ENCODE results near the gene KIFC3. TPM values are rescaled to one million over a fixed set of nuclear protein-coding genes. Genes with fewer than 3 reads are reported as not detected.

Gene KIFC3
- total RNA-seq, 4 donors from 2014 or later = 28.2 to 76.8 (median 46.6) TPM

GRCh38 chr16:57729182-57729484, 73.2 kb downstream of the KIFC3 start:
- no peaks in the 10 kb centered on the region for H3K9me3 ChIP-seq
- no peaks in the 10 kb centered on the region for H3K36me3 ChIP-seq
- H3K4me3 ChIP-seq = no peak overlapping the region
- H3K27me3 ChIP-seq = peaks cover 0 to 5% (median 0%) of the 10 kb centered on the region in 4 donors
- intact Hi-C loops (cut with DNase I) = no loop called here
- 86% methylated on average over 1 of the region's 1 CpG for WGBS
- no peak for DNase-seq (ENCODE audit: extremely low spot score)
- peaks cover 0 to 3% (median under 1%) of the 10 kb centered on the region in 4 donors for H3K4me1 ChIP-seq
- H3K27ac ChIP-seq (replicated peaks in 1 of 4) = no peak overlapping the region
- TF ChIP-seq POLR2AphosphoS5 (IDR thresholded peaks at IDR 0.05) (no peak), EP300 (IDR thresholded peaks at IDR 0.05) (no peak), POLR2A (IDR thresholded peaks at IDR 0.05; ENCODE audit: low read depth) (no peak)
- TF ChIP-seq, protein P1, sequence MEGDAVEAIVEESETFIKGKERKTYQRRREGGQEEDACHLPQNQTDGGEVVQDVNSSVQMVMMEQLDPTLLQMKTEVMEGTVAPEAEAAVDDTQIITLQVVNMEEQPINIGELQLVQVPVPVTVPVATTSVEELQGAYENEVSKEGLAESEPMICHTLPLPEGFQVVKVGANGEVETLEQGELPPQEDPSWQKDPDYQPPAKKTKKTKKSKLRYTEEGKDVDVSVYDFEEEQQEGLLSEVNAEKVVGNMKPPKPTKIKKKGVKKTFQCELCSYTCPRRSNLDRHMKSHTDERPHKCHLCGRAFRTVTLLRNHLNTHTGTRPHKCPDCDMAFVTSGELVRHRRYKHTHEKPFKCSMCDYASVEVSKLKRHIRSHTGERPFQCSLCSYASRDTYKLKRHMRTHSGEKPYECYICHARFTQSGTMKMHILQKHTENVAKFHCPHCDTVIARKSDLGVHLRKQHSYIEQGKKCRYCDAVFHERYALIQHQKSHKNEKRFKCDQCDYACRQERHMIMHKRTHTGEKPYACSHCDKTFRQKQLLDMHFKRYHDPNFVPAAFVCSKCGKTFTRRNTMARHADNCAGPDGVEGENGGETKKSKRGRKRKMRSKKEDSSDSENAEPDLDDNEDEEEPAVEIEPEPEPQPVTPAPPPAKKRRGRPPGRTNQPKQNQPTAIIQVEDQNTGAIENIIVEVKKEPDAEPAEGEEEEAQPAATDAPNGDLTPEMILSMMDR (IDR thresholded peaks at IDR 0.05) = no peak

DNA sequence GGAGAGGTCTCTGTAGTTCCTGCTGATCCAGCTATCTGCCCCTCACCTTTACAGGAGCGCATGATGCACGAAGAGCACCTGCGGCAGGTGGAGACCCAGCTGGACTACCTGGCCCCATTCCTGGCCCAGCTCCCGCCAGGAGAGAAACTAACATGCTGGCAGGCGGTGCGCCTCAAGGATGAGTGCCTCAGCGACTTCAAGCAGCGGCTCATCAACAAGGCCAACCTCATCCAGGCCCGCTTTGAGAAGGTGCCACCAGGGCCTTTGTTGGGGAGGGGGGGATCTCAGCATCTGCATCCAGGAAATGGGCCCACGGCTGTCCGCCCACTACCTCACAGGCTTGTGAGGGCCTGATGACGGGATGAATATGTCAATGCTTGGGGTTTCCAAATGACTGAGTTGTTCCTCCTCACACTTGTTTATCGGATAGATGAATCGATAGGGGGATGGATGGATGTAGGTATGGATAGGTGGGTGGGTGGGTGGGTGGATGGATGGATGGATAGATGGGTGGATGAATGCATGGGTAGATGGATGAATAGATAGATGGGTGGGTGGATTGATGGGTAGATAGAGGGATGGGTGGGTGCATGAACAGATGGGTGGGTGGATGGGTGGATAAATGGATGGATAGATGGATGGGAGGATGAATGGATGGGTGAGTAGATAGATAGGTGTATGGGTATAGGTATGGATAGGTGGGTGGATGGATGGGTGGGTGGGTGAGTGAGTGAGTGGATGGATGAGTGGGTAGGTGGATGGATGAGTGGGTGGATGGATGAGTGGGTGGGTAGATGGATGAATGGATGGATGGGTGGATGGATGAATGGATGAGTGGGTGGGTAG, 73.7 kb downstream of the KIFC3 start:
- TF ChIP-seq POLR2AphosphoS5 (IDR thresholded peaks at IDR 0.05) = no peak
- no peak for TF ChIP-seq EP300 (IDR thresholded peaks at IDR 0.05)
- TF ChIP-seq, protein P1 (IDR thresholded peaks at IDR 0.05) = no peak
- TF ChIP-seq POLR2A (IDR thresholded peaks at IDR 0.05; ENCODE audit: low read depth) = no peak
- 92% methylated on average over 9 of the region's 14 CpGs for WGBS
- Histone ChIP-seq H3K4me3 (no peak overlapping the region), H3K4me1 (no peaks in the 10 kb centered on the region), H3K27ac (replicated peaks in 1 of 4) (no peak overlapping the region), H3K27me3 (peaks cover 0 to 5% (median 0%) of the 10 kb centered on the region in 4 donors), H3K9me3 (no peaks in the 10 kb centered on the region), H3K36me3 (no peaks in the 10 kb centered on the region)
- intact Hi-C loops (cut with DNase I) = no loop called here
- no peak for DNase-seq (ENCODE audit: extremely low spot score)

GRCh38 chr16:57727610-57728009, 74.7 kb downstream of the KIFC3 start:
- intact Hi-C loops (cut with DNase I) = no loop called here
- H3K4me3 ChIP-seq = no peak overlapping the region
- H3K9me3 ChIP-seq = no peaks in the 10 kb centered on the region
- TF ChIP-seq, protein P1 (IDR thresholded peaks at IDR 0.05) = no peak
- TF ChIP-seq POLR2A (IDR thresholded peaks at IDR 0.05; ENCODE audit: low read depth) = no peak
- no peak for TF ChIP-seq POLR2AphosphoS5 (IDR thresholded peaks at IDR 0.05)
- TF ChIP-seq EP300 (IDR thresholded peaks at IDR 0.05) = no peak
- 68% methylated on average over 4 of the region's 4 CpGs for WGBS
- peaks cover 0 to 9% (median 0%) of the 10 kb centered on the region in 4 donors for H3K27me3 ChIP-seq
- H3K4me1 ChIP-seq = no peaks in the 10 kb centered on the region
- H3K36me3 ChIP-seq = no peaks in the 10 kb centered on the region
- no peak overlapping the region for H3K27ac ChIP-seq (replicated peaks in 1 of 4)
- DNase-seq (ENCODE audit: extremely low spot score) = no peak

GRCh38 chr16:57726433-57726947, 75.8 kb downstream of the KIFC3 start:
- TF ChIP-seq POLR2A (IDR thresholded peaks at IDR 0.05; ENCODE audit: low read depth) (no peak), EP300 (IDR thresholded peaks at IDR 0.05) (no peak), POLR2AphosphoS5 (IDR thresholded peaks at IDR 0.05) (no peak)
- TF ChIP-seq, protein P1 (IDR thresholded peaks at IDR 0.05) = no peak
- H3K36me3 ChIP-seq = no peaks in the 10 kb centered on the region
- WGBS = 76% methylated on average over 7 of the region's 7 CpGs
- no peak overlapping the region for H3K27ac ChIP-seq (replicated peaks in 1 of 4)
- no peak for DNase-seq (ENCODE audit: extremely low spot score)
- peaks cover 0 to 17% (median 0%) of the 10 kb centered on the region in 4 donors for H3K27me3 ChIP-seq
- H3K4me3 ChIP-seq = no peak overlapping the region
- no peaks in the 10 kb centered on the region for H3K4me1 ChIP-seq
- H3K9me3 ChIP-seq = no peaks in the 10 kb centered on the region
- intact Hi-C loops (cut with DNase I) = no loop called here
